Kidney glomerular epithelial cell (primary cell): ENCODE data around the gene TBC1D16.
A peak's percentile ranks its signal among the peaks of the same experiment; 100 is the strongest.

ENCODE experiments used
- DNase-seq: peaks from one replicate; lab custom pipeline; 2025; lab: John Stamatoyannopoulos, UW

The TBC1D16 gene

GRCh38 chr17:79938336-79939093 is 97.2 kb downstream of the TBC1D16 start:
- DNase-seq = no peak

- DNase-seq = no peak
Measured at GRCh38 chr17:79937391-79938335, 98.0 kb downstream of the TBC1D16 start.

GRCh38 chr17:79936641-79937381 is 98.9 kb downstream of the TBC1D16 start:
- DNase-seq = no peak

GRCh38 chr17:79936050-79936449 is 99.6 kb downstream of the TBC1D16 start:
- no peak for DNase-seq

- no peak for DNase-seq
Measured at GRCh38 chr17:79935197-79935885, 100.3 kb downstream of the TBC1D16 start.

- no peak for DNase-seq
Measured at GRCh38 chr17:79934653-79934970, 101.1 kb downstream of the TBC1D16 start.

GRCh38 chr17:79933863-79934652 is 101.6 kb downstream of the TBC1D16 start:
- no peak for DNase-seq

- DNase-seq = no peak
Measured at GRCh38 chr17:79932451-79933306, 103.0 kb downstream of the TBC1D16 start.

GRCh38 chr17:79931817-79932309 is 103.8 kb downstream of the TBC1D16 start:
- DNase-seq = no peak

- DNase-seq = peak; percentile 14
Measured at GRCh38 chr17:79930877-79931816, 104.5 kb downstream of the TBC1D16 start.

- DNase-seq = no peak
Measured at GRCh38 chr17:79930062-79930876, 105.4 kb downstream of the TBC1D16 start.

GRCh38 chr17:79929257-79930061 is 106.2 kb downstream of the TBC1D16 start:
- DNase-seq = no peak

- DNase-seq = no peak
Measured at GRCh38 chr17:79928502-79929256, 107.0 kb downstream of the TBC1D16 start.

GRCh38 chr17:79927688-79928501 is 107.8 kb downstream of the TBC1D16 start:
- DNase-seq = no peak

- DNase-seq = no peak
Measured at GRCh38 chr17:79927136-79927661, 108.5 kb downstream of the TBC1D16 start.
